Endothelial cell (in vitro differentiated cells): Measurements from ENCODE around the gene RER1. TPM values are rescaled to one million over a fixed set of nuclear protein-coding genes. Genes with fewer than 3 reads are reported as not detected.

ENCODE experiments used
- DNase-seq: peaks from one replicate; pipeline ENCODE4 v3.0.0; 2021; ENCODE audit warnings: low spot score
- H3K27ac Mint-ChIP-seq: one replicate; pipeline ENCODE4 v1.8.0; 2021; ENCODE audit warnings: mixed read lengths, inconsistent platforms; ENCODE audit not compliant: unreplicated experiment
- H3K27me3 Mint-ChIP-seq: one replicate; pipeline ENCODE4 v1.8.0; 2021; ENCODE audit warnings: mild to moderate bottlenecking, moderate library complexity, mixed read lengths, inconsistent platforms; ENCODE audit not compliant: unreplicated experiment
- H3K36me3 Mint-ChIP-seq: one replicate; pipeline ENCODE4 v1.8.0; 2021; ENCODE audit warnings: mild to moderate bottlenecking, low read depth, mixed read lengths, inconsistent platforms; ENCODE audit not compliant: unreplicated experiment
- H3K4me1 Mint-ChIP-seq: one replicate; pipeline ENCODE4 v1.8.0; 2021; ENCODE audit warnings: mild to moderate bottlenecking, mixed read lengths, inconsistent platforms; ENCODE audit not compliant: unreplicated experiment
- H3K4me3 Mint-ChIP-seq: one replicate; pipeline ENCODE4 v1.8.0; 2021; ENCODE audit warnings: mild to moderate bottlenecking, mixed read lengths, inconsistent platforms; ENCODE audit not compliant: unreplicated experiment
- H3K9me3 Mint-ChIP-seq: one replicate; pipeline ENCODE4 v1.8.0; 2021; ENCODE audit warnings: mixed read lengths, inconsistent platforms; ENCODE audit not compliant: unreplicated experiment
- total RNA-seq: library from RNA; stranded (reverse); fragmentation: NEBNext Ultra II Directional; extraction: Animal tissue kit (Norgen Biotek cat#: 25700); gene quantifications from one replicate; pipeline ENCODE4 v1.2.1, GENCODE V29; 2021; ENCODE audit not compliant: unreplicated experiment
- TF ChIP-seq, protein P1 (sequence below): fragments of 200-600 bp; sonication (generic); IDR thresholded peaks from one replicate; pipeline ENCODE4 v1.5.0; 2021; ENCODE audit warnings: antibody characterized with exemption; ENCODE audit not compliant: unreplicated experiment

RER1 gene
- total RNA-seq, 1 donor from 2014 or later: 141 TPM

DNA sequence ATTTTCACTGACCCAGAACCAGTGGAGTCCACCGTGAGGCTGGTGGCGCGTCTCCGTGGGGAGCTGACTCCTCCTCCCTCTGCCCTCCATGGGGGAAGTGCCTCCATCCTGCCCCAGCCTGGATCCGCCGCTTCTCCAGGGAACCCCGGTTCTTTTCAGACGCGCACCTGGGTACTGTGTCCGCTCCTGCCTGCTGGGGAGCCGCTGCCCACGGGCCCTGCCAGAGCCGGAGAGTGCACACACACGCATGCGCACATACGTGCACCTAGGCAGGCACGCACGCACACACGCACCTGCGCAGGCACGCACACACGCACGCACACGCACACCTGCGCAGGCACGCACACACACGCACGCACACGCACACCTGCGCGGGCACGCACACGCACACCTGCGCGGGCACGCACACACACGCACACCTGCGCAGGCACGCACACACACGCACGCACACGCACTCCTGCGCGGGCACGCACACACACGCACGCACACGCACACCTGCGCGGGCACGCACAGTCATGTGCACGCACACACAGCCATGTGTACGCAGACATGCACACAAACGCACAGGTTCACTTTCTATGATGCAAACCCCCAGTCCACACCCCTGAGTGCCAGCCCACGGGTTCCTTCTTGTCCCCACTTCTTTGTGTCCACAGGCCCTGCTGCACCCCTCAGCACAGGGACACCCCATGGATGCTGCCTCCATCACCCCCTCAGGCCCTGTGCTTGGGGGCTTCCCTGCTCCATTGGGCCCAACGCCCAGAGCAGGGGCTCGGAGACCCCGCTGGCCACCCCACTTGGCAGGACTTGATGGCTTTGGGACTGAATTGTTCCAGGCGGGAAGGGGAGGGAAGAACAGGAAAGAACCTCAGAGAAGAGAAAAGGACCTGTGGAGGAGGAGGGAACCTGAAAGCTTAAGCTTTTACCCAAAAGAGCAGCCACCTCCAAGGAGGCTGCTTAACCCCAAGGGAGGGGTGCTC lies 43.0 kb upstream of the RER1 start:
- Mint-ChIP-seq H3K4me1 (no peaks in the 10 kb centered on the region), H3K27ac (no peak overlapping the region), H3K27me3 (peaks cover 7% of the 10 kb centered on the region), H3K4me3 (no peak overlapping the region), H3K9me3 (no peaks in the 10 kb centered on the region), H3K36me3 (no peaks in the 10 kb centered on the region)
- TF ChIP-seq, protein P1, sequence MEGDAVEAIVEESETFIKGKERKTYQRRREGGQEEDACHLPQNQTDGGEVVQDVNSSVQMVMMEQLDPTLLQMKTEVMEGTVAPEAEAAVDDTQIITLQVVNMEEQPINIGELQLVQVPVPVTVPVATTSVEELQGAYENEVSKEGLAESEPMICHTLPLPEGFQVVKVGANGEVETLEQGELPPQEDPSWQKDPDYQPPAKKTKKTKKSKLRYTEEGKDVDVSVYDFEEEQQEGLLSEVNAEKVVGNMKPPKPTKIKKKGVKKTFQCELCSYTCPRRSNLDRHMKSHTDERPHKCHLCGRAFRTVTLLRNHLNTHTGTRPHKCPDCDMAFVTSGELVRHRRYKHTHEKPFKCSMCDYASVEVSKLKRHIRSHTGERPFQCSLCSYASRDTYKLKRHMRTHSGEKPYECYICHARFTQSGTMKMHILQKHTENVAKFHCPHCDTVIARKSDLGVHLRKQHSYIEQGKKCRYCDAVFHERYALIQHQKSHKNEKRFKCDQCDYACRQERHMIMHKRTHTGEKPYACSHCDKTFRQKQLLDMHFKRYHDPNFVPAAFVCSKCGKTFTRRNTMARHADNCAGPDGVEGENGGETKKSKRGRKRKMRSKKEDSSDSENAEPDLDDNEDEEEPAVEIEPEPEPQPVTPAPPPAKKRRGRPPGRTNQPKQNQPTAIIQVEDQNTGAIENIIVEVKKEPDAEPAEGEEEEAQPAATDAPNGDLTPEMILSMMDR: no peak
- no peak for DNase-seq

DNA sequence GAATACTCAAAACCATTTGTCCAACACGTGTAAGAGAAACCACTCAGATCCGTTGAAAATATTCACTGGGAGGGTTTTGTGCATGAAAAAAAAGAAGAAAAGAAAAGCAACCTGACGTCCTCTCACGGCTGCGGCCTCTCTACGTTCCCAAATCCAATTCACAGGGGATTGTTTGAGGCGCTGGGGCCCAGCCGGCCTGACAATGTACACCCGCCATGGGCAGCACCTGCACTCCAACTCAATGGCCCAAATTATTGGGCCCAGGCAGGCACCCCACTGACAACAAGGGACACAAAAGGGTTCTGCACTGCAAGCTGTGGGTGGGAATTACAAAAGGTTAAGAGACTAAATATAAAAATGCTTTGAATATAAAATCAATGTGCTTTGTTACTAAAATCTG lies 41.8 kb upstream of the RER1 start:
- H3K4me3 Mint-ChIP-seq: no peak overlapping the region
- H3K9me3 Mint-ChIP-seq: no peaks in the 10 kb centered on the region
- peaks cover 7% of the 10 kb centered on the region for H3K27me3 Mint-ChIP-seq
- TF ChIP-seq, protein P1: no peak
- H3K27ac Mint-ChIP-seq: no peak overlapping the region
- H3K4me1 Mint-ChIP-seq: no peaks in the 10 kb centered on the region
- no peaks in the 10 kb centered on the region for H3K36me3 Mint-ChIP-seq
- no peak for DNase-seq

DNA sequence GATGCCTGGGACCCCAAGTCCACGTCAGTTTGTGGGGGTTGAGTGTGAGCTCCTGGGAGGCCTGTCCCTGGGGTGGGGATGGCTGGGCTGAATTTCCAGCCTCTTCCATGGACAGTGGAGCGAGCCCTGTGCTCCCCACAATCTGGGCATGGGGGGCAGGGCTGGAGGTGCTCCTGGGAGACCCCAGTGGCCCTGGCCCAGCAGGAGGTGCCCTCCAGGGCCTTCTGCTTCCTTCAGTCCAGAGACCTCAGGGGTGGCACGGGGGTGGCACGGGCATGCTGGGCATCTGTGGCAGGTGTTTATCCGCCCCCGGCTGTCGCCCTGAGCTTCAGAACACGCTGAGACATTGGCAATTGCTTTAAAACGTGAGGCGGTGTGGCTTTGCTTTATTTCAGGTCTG lies 41.1 kb upstream of the RER1 start:
- H3K36me3 Mint-ChIP-seq: no peaks in the 10 kb centered on the region
- H3K4me1 Mint-ChIP-seq: no peaks in the 10 kb centered on the region
- H3K27ac Mint-ChIP-seq: no peak overlapping the region
- H3K27me3 Mint-ChIP-seq: peaks cover 7% of the 10 kb centered on the region
- no peak overlapping the region for H3K4me3 Mint-ChIP-seq
- DNase-seq: no peak
- TF ChIP-seq, protein P1: no peak
- H3K9me3 Mint-ChIP-seq: no peaks in the 10 kb centered on the region

DNA sequence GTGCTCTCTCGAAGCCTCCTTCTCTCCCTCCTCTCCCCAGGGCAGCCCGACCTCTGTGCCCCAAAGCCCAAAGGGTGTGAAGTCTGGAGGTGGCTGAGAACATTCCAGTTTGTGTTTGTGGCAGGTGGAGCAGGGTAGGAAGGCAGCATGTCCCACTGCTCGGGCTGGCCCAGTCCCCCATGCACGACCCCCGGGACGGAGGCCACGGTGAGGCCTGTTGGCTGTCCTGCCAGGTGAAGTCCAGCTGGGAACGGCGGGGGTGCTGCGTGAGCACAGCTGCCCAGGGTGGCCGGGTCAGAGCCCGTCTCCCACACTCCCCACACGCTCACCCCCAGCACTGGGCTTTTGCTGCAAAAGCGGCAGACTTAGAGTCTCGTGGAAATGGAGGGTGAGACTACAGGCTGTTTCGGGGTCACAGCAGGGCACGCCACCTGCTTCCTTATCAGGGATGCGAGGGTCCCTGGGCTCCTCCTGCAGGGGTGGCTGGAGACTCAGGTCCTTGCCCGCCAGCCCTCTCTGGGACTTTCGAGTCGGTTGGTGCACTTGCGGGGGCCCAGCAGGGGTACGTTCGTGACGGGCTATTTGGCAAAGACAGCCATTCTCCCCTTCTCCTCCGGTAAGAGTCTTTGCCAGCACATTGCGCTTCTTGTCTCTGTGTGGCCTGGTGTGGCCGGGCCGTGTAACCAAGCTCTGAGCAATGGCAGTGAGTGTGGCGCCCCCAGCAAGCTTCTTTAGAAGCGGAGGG lies 40.6 kb upstream of the RER1 start:
- Mint-ChIP-seq H3K4me1 (no peaks in the 10 kb centered on the region), H3K4me3 (no peak overlapping the region), H3K9me3 (no peaks in the 10 kb centered on the region), H3K27me3 (peaks cover 7% of the 10 kb centered on the region), H3K36me3 (no peaks in the 10 kb centered on the region), H3K27ac (no peak overlapping the region)
- no peak for DNase-seq
- TF ChIP-seq, protein P1: no peak
